ENCODE results near the gene ATRNL1. TPM values are rescaled to one million over a fixed set of nuclear protein-coding genes. Genes with fewer than 3 reads are reported as not detected.

Gene ATRNL1
- total RNA-seq, 1 donor from 2014 or later = 16.4 TPM

DNA sequence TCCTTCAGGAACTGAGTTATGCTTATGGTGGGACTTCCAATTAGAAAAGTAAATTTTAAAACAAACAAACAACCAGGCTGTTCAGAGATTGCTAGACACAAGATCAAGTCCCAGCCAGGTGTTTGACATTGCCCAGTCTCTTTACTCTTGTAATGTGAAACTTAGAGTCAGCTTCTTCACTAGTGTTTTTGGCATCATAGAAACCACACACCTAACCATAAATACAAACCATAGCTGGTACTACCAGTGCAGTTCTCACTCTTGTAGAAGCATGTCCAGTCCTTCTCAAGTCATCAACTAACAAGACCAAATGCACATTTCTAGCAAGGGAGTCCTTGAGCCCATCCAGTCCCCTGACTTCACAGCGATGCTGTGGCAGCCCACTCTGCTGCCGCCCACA, 839.9 kb downstream of the ATRNL1 start:
- Mint-ChIP-seq H3K4me3 (no peak overlapping the region), H3K4me1 (no peaks in the 10 kb centered on the region), H3K27ac (no peak overlapping the region), H3K36me3 (no peaks in the 10 kb centered on the region), H3K9me3 (no peaks in the 10 kb centered on the region), H3K27me3 (ENCODE audit: insufficient read depth, low read depth) (no peaks in the 10 kb centered on the region)
- Histone ChIP-seq H3K4me3 (no peak overlapping the region), H3K27ac (no peak overlapping the region), H3K4me2 (no peak overlapping the region), H3K79me2 (ENCODE audit: low read depth) (no peaks in the 10 kb centered on the region), H3K4me1 (no peaks in the 10 kb centered on the region), H4K20me1 (ENCODE audit: low read depth) (no peaks in the 10 kb centered on the region), H3K27me3 (no peaks in the 10 kb centered on the region), H3K9ac (no peak overlapping the region), H3K9me3 (ENCODE audit: low read depth) (no peaks in the 10 kb centered on the region), H3F3A (ENCODE audit: low read depth) (no peaks in the 10 kb centered on the region), H2AFZ (replicated peaks) (no peak overlapping the region), H3K36me3 (no peaks in the 10 kb centered on the region)
- TF ChIP-seq, protein P1, sequence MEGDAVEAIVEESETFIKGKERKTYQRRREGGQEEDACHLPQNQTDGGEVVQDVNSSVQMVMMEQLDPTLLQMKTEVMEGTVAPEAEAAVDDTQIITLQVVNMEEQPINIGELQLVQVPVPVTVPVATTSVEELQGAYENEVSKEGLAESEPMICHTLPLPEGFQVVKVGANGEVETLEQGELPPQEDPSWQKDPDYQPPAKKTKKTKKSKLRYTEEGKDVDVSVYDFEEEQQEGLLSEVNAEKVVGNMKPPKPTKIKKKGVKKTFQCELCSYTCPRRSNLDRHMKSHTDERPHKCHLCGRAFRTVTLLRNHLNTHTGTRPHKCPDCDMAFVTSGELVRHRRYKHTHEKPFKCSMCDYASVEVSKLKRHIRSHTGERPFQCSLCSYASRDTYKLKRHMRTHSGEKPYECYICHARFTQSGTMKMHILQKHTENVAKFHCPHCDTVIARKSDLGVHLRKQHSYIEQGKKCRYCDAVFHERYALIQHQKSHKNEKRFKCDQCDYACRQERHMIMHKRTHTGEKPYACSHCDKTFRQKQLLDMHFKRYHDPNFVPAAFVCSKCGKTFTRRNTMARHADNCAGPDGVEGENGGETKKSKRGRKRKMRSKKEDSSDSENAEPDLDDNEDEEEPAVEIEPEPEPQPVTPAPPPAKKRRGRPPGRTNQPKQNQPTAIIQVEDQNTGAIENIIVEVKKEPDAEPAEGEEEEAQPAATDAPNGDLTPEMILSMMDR (IDR thresholded peaks at IDR 0.05) = no peak
- TF ChIP-seq EZH2phosphoT487 (IDR thresholded peaks at IDR 0.05) = no peak
- no peak for TF ChIP-seq EZH2 (IDR thresholded peaks at IDR 0.05)
- no peak for DNase-seq (ENCODE audit: low spot score)

- no peak overlapping the region for H3K27ac Mint-ChIP-seq
- Histone ChIP-seq H3K9me3 (ENCODE audit: low read depth) (no peaks in the 10 kb centered on the region), H3K9ac (no peak overlapping the region), H3K4me3 (no peak overlapping the region), H3K27me3 (no peaks in the 10 kb centered on the region), H3K4me2 (no peak overlapping the region), H3F3A (ENCODE audit: low read depth) (no peaks in the 10 kb centered on the region), H2AFZ (replicated peaks) (no peak overlapping the region), H3K27ac (no peak overlapping the region), H3K36me3 (no peaks in the 10 kb centered on the region), H3K79me2 (ENCODE audit: low read depth) (no peaks in the 10 kb centered on the region), H3K4me1 (no peaks in the 10 kb centered on the region), H4K20me1 (ENCODE audit: low read depth) (no peaks in the 10 kb centered on the region)
- no peaks in the 10 kb centered on the region for H3K4me1 Mint-ChIP-seq
- no peaks in the 10 kb centered on the region for H3K9me3 Mint-ChIP-seq
- no peak for DNase-seq (ENCODE audit: low spot score)
- no peaks in the 10 kb centered on the region for H3K36me3 Mint-ChIP-seq
- H3K27me3 Mint-ChIP-seq (ENCODE audit: insufficient read depth, low read depth) = no peaks in the 10 kb centered on the region
- no peak overlapping the region for H3K4me3 Mint-ChIP-seq
- TF ChIP-seq, protein P1 (IDR thresholded peaks at IDR 0.05) = no peak
- TF ChIP-seq EZH2phosphoT487 (IDR thresholded peaks at IDR 0.05) (no peak), EZH2 (IDR thresholded peaks at IDR 0.05) (no peak)
Observed at GRCh38 chr10:115935731-115936130, 842.6 kb downstream of the ATRNL1 start.

GRCh38 chr10:115936926-115937767, 844.0 kb downstream of the ATRNL1 start:
- Histone ChIP-seq H3K4me1 (no peaks in the 10 kb centered on the region), H3F3A (ENCODE audit: low read depth) (no peaks in the 10 kb centered on the region), H3K4me2 (no peak overlapping the region), H3K79me2 (ENCODE audit: low read depth) (no peaks in the 10 kb centered on the region), H3K36me3 (no peaks in the 10 kb centered on the region), H3K4me3 (no peak overlapping the region), H4K20me1 (ENCODE audit: low read depth) (no peaks in the 10 kb centered on the region), H2AFZ (replicated peaks) (no peak overlapping the region), H3K27ac (no peak overlapping the region), H3K9ac (no peak overlapping the region), H3K9me3 (ENCODE audit: low read depth) (no peaks in the 10 kb centered on the region), H3K27me3 (no peaks in the 10 kb centered on the region)
- no peaks in the 10 kb centered on the region for H3K27me3 Mint-ChIP-seq (ENCODE audit: insufficient read depth, low read depth)
- DNase-seq (ENCODE audit: low spot score) = no peak
- H3K27ac Mint-ChIP-seq = no peak overlapping the region
- no peaks in the 10 kb centered on the region for H3K36me3 Mint-ChIP-seq
- H3K9me3 Mint-ChIP-seq = no peaks in the 10 kb centered on the region
- no peak overlapping the region for H3K4me3 Mint-ChIP-seq
- TF ChIP-seq, protein P1 (IDR thresholded peaks at IDR 0.05) = no peak
- TF ChIP-seq EZH2 (IDR thresholded peaks at IDR 0.05) = no peak
- no peak for TF ChIP-seq EZH2phosphoT487 (IDR thresholded peaks at IDR 0.05)
- no peaks in the 10 kb centered on the region for H3K4me1 Mint-ChIP-seq
